HG02852 (cell line): Measurements from ENCODE around the gene PSMC1.

Experiments used
- ATAC-seq: cut with Tn5 transposase; IDR thresholded peaks from one replicate; pipeline ENCODE4 v1.9.1; 2021; ENCODE audit warnings: mild to moderate bottlenecking, moderate library complexity; ENCODE audit not compliant: unreplicated experiment

PSMC1 gene

GRCh38 chr14:90275820-90276219 is 19.5 kb downstream of the PSMC1 start:
- ATAC-seq = no peak

GRCh38 chr14:90276646-90277367 is 20.5 kb downstream of the PSMC1 start:
- ATAC-seq = no peak

GRCh38 chr14:90277581-90278198 is 21.3 kb downstream of the PSMC1 start:
- no peak for ATAC-seq

- ATAC-seq = no peak
Measured at GRCh38 chr14:90278199-90279175, 22.1 kb downstream of the PSMC1 start.

- ATAC-seq = no peak
Measured at GRCh38 chr14:90280096-90280495, 23.7 kb downstream of the PSMC1 start.

- ATAC-seq = no peak
Measured at GRCh38 chr14:90281261-90281660, 24.9 kb downstream of the PSMC1 start.

GRCh38 chr14:90281756-90282155 is 25.4 kb downstream of the PSMC1 start:
- no peak for ATAC-seq

GRCh38 chr14:90287791-90288190 is 31.4 kb downstream of the PSMC1 start:
- no peak for ATAC-seq

- ATAC-seq = peak; percentile 82
Measured at GRCh38 chr14:90288651-90289355, 32.5 kb downstream of the PSMC1 start.

- no peak for ATAC-seq
Measured at GRCh38 chr14:90290337-90291011, 34.1 kb downstream of the PSMC1 start.

GRCh38 chr14:90291699-90292098 is 35.3 kb downstream of the PSMC1 start:
- ATAC-seq = no peak

GRCh38 chr14:90293766-90294730 is 37.7 kb downstream of the PSMC1 start:
- ATAC-seq = no peak

- ATAC-seq = no peak
Measured at GRCh38 chr14:90294872-90295271, 38.5 kb downstream of the PSMC1 start.

GRCh38 chr14:90295870-90296516 is 39.6 kb downstream of the PSMC1 start:
- no peak for ATAC-seq

- no peak for ATAC-seq
Measured at GRCh38 chr14:90296641-90297040, 40.3 kb downstream of the PSMC1 start.

- ATAC-seq = no peak
Measured at GRCh38 chr14:90297876-90298629, 41.7 kb downstream of the PSMC1 start.

GRCh38 chr14:90299408-90299807 is 43.1 kb downstream of the PSMC1 start:
- no peak for ATAC-seq

- ATAC-seq = no peak
Measured at GRCh38 chr14:90300611-90301047, 44.3 kb downstream of the PSMC1 start.
